GM21447 (cell line): ENCODE measurements around the gene CXADR.
"Not testable (repeated sequence)": the region's sequence is repeated elsewhere in the genome, so short reads cannot be mapped to it uniquely, and the experiment has no call there.

Experiments
- ATAC-seq: cut with Tn5 transposase; IDR thresholded peaks from one replicate; pipeline ENCODE4 v1.9.1; 2021; ENCODE audit not compliant: unreplicated experiment

The CXADR gene

DNA sequence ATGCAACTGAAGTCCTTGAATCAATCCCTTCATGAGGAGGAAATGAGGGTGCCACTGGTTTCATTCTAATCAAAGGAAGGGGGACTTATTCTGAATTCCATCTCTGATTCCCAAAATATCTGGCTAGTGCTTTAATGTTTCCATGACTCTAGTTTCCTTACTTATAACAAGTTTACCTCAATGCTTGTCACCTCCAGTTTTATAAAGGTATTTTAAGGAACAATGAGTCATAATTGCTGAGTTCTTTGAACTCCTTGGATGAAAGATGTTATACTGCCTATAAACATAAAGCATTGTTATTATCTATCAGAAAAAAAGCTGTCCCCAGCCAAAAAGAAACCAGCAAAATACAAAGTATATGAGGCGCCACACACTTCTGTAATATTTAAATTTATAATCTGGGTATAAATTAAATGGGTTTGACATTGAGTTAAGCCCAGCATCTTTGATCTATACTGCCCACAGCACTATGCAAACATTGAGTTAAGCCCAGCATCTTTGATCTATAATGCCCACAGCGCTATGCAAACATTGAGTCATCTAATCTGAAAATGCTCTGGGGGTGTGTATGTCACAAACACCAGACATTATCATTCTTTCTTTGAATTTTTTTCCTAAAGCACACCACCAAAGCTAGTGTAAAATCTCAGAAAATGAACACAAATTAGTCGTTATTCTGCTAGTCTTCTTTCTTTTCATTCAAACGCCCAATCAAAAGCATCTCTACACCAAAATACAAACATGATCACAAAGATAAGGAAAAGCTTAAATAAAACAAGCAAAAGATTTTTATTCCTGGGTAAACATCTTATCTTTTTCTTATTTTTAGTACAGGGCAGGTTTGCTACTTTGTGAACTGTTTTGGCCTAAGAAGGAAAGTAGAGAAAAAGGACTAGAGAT lies 11.5 kb upstream of the CXADR start:
- ATAC-seq, result no peak

DNA sequence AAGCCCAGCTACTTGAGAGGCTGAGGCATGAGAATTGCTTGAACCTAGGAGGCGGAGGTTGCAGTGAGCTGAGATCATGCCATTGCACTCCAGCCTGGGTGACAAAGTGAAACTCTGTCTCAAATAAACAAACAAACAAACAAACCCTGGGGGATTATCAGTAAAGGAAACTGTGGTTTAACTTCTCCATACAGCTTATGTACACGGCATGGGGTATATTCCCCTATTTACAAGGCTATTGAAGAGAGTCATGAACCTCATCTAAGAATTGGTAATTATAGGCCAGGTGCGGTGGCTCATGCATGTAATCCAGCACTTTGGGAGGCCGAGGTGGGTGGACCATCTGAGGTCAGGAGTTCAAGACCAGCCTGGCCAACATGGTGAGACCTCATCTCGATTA lies 9.9 kb upstream of the CXADR start:
- not testable (repeated sequence) for ATAC-seq

DNA sequence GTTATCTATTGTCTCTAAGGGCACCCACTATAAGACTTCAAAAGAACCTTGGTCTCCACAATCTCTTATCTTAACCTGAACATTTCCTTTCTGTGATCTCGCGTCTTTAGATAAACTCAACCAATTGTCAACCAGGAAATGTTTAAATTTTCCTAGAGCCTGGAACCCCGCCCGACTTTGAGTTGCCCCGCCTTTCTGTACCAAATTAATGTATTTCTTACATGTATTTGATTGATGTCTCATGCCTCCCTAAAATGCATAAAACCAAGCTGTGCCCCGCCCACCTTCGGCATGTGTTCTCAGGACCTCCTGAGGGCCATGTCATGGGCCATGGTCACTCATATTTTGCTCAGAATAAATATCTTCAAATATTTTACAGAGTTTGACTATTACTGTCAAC lies 5.9 kb upstream of the CXADR start:
- no peak for ATAC-seq

DNA sequence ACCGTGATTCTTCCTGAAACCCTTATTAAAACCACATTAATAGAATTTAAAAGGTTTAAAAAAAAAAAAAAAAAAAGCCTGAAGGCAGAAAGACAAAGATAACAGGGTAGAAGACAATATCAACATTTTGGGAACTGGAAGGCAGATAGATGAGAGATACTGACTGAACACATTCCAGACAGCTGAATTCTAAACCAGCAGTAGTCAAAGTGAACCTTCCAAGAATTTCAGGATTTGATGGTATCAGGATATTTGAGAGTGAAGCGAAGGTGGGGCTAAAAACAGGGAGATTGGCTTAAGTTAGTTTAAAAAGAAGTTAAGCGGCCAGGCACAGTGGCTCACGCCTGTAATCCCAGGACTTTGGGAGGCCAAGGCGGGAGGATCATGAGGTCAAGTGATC lies 5.3 kb upstream of the CXADR start:
- no peak for ATAC-seq

DNA sequence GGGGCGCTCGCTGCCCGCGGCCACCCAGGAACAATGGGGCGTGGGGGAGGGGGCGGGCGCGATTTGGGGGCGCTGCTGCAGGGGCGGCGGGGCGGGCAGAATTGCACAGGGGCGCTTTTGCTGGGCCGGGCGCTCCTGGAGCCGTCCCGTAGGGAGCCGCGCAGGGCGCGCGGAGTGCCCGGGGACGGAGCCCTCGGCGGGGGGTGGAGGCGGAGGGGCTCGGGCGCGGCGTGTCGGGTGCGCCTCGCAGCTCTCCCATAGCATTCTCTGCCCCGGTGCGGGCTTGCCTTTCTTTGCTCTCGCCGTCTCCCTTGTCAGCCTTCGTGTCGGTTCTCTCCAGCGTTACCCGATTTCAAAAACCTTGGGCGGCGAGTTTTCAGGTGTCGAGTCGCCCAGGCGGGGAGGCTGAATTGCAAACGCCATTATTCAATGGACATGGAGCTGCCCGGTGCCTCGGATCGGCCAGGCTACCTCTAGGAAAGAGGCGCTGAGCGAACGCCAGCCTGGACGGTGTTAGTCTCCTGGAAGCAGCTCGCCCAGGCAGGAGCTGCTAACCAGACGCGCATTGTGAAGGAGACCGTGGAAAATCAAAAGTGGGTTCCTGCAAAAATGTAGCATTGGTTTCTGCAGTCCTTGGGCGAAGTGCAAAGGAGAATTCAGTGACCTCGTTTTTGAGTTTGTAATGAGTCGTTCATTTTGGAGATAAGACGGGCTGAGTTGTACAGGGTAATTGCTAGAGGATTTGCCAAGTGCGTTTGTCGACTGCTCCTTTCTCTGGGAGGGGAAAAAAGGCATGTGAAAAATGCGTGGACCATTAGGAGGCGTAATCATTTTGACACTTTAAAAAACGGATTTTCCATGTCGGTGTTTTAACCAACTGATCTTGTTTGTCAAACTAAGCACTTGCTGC lies 626 bp downstream of the CXADR start:
- peak; percentile 29 for ATAC-seq

DNA sequence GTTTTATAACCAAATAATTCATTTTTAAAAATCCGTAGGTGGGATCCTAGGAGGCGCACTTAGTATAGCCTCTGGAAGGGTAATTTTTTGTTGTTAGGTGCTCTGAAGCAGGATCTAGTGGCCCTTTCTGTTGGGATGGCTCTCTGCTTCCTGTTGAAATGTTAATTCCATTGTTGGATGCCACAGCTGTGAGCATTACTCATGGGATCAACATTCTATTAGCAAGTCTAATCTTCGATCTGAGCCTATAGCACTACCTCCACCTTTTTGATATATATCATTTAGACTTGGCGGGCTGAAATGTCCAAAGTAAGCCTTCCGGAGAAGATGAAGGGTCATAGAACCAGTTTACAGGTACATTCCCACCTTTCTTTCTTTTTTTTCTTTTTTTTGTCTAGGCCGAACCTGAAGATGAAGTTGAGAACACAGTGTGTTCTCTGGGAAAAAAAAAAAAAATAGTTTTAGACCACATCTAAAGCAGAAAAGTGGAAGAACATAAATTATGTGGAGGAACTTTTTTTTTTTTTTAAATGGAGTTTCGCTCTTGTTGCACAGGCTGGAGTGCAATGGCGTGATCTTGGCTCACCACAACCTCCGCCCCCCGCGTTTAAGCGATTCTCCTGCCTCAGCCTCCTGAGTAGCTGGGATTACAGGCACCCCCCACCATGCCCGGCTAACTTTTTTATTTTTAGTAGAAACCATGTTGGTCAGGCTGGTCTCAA lies 1.4 kb downstream of the CXADR start:
- no peak for ATAC-seq

DNA sequence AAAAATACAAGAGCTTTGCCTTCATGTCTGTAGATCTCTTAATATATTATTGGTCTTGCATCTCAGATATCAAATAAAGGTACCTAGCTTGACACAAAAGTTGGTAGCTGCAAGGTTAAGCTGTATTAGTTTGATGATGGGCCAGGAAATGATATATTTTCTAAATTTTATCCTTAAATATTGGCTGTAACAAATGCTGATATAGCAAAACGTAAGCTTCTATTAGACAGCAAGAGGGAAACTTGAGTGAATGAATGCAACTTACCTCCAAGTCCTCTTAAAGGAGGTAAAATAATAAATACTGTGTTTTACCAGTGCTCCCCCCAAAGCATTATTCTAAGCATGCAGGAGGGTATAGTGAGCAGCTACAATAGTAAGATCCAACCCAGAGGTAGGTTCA lies 4.2 kb downstream of the CXADR start:
- ATAC-seq, result not testable (repeated sequence)

DNA sequence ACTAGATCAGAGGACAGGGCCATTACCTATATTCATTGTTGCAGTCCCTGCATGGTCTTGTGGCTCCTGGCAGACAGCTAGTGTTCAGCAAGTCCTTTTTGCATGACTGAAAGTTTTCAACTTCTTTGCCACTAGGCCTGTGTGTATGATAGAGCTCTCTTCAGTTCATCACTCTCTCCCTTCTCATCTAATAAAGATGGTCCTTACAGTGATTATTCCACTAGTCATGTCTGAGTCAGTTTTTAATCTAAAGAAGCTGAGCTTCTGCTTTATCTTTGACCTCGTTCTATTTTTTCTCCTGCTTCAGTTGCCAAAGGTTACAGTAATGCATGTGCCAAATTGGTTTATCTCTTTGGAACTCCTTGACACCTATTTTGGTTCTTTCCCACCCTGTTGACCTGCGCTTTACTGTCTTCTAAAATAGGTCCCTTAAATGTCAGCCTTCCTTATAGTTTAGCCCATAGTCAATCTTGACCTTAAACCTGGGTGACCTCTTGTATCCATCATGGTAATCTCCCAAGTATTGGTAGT lies 6.4 kb downstream of the CXADR start:
- ATAC-seq, result no peak

DNA sequence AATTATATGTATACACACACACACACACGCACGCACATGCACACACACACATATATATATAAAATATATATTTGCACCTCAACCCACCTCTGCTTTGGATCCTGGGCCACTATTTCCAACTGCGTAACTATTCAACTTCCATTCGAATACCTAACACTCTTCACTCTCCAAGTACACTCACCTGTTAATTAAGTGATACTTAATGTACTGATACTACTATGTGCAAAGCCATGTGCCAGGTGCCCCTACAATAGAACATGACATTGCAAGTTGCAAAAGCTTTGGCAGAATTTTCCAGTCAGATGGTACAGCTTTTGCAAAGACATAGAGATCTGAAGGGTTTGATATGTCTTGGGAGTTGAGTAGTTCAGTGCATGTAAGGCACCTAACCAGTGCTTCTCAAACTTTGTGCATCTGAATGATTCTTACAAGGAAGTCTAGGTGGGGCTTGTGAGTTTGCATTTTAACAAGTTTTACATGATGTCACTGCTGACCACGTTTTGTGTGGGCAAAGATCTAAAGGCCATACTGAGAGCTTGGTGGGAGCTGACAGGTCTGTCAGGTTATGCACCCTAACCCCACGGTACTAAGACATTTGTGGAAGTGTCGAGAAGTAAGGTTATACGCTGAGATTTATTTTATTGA lies 7.2 kb downstream of the CXADR start:
- no peak for ATAC-seq

DNA sequence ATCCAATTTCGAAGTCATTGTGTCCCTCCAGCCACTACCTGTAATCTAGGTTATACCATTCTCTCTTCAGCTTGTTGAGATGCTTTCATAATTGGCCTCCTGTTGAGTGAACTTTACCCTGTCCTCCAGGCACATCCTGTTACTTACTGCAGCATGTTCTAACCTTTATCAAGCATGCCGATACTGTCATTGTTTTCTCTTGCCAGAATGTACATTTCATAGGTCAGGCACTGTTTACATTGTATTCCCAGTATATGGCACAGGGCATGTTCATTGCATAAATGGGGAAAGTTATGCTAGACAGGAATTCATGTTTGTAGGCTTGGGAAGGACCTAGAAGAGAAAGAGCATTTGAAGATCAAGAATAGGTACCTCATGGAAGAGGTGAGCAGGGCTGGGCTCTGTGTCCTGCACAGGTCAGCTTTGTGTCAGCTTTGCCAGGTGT lies 10.2 kb downstream of the CXADR start:
- ATAC-seq, result no peak

DNA sequence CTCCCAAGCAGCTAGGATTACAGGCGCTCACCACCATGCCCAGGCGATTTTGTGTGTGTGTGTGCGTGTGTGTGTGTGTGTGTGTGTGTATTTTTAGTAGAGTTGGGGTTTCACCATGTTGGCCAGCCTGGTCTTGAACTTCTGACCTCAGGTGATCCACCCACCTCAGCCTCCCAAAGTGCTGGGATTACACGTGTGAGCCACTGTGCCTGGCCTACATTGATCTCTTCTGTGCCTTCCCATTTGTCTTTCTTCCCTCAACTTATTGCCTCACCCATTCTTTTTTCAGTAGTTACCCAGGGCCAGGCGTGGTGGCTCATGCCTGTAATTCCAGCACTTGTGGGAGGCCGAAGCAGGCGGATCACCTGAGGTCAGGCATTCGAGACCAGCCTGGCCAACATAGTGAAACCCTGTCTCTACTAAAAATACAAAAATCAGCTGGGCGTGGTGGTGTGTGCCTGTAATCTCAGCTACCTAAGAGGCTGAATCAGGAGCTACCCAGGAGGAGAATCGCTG lies 11.2 kb downstream of the CXADR start:
- ATAC-seq, result not testable (repeated sequence)

DNA sequence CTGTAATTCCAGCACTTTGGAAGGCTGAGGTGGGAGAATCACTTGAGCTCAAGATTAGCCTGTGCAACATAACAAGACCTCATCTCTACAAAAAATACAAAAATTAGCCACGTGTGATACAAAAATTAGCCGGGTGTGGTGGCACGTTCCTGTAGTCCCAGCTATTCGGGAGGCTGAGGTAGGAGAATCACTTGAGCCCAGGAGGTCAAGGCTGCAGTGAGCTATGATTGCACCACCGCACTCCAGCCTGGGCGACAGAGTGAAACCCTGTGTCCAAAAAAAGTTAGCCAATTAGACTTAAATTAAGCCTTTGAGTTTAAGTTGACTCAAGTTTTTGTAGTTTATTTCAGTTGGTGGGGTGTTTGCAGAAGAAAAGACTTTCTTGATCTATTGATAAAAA lies 11.8 kb downstream of the CXADR start:
- ATAC-seq, result no peak

DNA sequence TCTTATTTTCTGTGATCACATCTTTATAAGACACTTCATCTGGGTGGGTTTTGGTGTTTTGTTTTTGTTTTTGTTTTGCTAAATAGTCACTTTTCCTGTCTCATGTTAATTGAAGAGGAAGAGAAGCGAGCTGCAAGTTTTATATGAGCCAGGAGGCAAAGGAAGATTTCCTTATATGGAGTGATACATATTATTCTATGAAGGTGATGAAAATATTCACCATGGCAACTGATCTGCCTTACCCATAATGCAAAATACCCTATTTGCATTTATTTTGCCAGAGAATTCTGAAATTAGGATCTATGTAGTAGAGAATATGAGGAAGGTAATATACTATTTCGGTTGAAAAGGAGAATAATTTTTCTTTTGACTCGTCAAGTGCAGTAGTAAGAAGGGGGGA lies 13.9 kb downstream of the CXADR start:
- ATAC-seq, result no peak

DNA sequence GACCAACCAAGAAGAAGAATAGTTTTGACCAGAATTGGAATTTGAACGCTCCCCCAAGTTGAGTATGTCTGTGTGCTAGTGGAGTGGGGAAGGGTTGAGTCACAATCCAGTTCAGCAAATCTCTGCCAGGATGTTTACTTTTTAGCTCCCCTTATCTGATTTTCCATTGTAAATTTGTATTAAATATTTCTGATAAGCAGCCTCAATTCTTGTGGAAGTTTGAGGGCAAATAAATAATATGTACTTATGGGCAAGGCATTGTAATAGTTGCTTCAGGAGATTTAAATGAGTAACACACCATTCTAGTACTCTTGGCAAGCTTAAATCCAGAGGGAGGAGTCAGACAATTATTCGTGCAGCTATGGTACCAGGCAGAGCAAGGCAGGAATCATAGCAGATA lies 14.4 kb downstream of the CXADR start:
- ATAC-seq, result no peak

DNA sequence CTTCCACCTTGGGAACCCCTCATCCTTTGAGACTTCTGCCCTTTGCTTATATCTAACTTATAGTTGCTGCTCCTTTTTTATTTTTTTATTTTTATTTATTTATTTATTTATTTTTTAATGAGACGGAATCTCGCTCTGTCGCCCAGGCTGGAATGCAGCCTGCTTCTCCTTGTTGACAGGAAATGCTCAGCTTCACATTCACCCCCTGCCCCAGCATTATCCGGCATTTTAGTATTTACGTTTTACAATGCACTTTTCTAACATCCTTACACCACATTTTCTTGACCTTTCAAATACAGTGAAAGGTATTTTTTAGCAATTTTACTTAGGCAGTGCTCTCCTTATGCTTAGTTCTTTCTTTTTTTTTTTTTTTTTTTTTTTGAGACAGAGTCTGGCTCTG lies 14.9 kb downstream of the CXADR start:
- ATAC-seq, result no peak

DNA sequence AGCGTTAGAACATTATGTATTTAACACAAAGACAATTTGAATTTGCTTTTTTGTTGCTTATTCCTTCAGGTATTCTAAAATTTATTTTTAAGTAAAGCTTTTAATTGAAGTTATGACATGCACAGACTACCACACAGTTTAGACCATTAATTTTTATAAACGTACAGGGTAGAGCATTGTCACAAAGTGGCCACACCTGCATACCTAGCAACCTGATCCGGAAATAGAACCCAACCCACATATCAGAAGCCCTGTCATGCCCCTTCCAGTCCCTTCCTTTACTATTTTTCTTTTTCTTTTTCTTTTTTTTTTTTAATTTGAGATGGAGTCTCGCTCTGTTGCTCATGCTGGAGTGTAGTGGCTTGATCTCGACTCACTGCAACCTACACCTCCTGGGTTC lies 16.8 kb downstream of the CXADR start:
- ATAC-seq, result no peak

DNA sequence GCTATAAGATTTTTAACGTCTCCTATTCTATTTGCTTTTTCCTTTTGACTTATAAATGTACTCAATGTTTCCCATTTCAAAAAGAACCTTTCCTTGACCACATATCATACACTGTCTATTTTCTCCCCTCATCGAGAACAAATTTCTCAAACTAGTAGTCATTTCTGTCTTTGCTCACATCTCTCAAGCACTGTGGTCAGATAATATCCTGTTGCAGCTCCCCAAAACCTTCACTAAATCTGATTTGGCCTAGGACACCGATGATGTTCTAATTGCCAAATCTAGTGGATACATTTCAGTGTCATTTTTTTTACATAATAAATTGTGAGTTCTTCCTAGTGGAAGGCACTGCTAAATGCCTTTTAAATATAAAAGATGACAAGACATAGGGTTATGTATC lies 19.4 kb downstream of the CXADR start:
- ATAC-seq, result no peak

DNA sequence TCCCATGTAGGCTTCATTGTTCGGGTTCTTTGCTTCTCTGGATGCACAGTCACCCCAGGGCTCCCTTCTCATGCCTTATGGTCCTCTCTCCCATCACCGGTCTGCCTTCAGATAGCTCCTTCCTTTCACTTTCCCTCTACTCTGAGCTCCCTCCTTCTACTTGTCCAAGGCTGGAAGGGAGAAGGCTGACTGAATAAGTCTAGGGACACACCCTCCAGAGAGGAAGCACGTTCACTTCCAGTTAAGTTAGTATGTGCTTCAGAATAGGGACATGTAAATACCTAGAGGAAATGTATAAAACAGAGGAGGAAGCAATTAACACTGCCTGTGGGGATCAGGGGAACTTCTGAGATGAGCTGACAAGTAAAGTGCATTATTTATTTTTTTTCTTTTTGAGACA lies 23.5 kb downstream of the CXADR start:
- ATAC-seq, result no peak

DNA sequence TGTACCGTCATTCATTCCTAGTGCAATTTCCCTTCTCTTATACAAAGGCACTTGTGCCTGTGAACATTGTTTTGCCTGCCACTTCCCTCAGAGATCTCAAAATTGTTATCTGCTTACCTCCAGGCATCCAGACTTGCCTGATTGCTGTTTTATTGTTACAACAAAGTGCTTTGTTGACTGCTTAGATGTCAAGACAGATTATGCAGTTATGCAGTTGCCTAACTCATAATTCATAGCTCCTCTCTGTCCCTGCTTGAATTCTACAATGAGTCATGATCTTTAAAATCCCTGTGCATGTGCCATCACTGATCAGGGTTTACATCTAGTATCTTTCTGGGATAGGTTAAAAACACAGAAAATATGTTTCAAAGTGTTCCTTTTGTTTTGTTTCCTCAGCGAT lies 24.5 kb downstream of the CXADR start:
- no peak for ATAC-seq

DNA sequence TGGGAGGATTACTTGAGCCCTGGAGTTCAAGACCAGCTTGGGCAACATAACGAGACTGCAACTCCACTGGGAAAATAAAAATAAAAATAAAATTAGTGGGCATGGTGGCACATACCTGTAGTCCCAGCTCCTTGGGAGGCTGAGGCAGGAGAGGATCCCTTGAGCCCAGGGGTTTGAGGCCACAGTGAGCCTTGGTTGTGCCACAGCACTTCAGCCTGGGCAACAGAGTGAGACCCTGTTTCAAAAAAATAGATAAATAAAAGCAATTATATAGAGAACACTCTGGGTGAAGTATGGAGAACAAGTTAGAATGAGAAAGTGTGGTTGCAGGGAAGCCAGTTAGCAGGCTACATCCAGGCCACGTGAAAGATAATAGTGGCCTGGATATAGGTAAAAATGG lies 25.7 kb downstream of the CXADR start:
- ATAC-seq, result no peak
